Germinal center (tissue), 1 donor: ENCODE measurements around the gene ASB6.
"Not testable (repeated sequence)": the region's sequence is repeated elsewhere in the genome, so short reads cannot be mapped to it uniquely, and the experiment has no call there.

Source experiments
- DNase-seq: peaks from one replicate; pipeline ENCODE4 v3.0.0; 2012; ENCODE audit warnings: mixed read lengths, low spot score

ASB6 gene

DNA sequence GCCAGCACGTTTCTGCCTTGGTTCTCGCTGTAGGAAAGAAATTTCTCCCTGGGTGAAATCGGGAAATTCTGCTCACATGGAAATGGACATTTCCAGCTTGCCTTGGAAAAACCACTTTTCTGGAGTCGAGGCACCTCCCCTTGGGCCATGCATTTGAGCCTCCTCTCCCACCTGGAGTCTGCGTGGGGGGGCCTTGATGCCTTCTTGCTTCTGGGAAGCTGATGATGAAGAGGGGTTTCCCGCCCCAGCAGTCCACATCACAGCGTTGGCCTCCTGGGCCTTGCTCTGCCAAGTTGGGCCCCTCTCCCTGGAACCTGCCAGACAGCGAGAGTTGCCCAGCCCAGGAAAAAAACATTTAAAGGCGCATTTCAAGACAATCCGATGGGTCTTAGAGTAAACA is 1.8 kb upstream of the ASB6 start:
- no peak for DNase-seq

DNA sequence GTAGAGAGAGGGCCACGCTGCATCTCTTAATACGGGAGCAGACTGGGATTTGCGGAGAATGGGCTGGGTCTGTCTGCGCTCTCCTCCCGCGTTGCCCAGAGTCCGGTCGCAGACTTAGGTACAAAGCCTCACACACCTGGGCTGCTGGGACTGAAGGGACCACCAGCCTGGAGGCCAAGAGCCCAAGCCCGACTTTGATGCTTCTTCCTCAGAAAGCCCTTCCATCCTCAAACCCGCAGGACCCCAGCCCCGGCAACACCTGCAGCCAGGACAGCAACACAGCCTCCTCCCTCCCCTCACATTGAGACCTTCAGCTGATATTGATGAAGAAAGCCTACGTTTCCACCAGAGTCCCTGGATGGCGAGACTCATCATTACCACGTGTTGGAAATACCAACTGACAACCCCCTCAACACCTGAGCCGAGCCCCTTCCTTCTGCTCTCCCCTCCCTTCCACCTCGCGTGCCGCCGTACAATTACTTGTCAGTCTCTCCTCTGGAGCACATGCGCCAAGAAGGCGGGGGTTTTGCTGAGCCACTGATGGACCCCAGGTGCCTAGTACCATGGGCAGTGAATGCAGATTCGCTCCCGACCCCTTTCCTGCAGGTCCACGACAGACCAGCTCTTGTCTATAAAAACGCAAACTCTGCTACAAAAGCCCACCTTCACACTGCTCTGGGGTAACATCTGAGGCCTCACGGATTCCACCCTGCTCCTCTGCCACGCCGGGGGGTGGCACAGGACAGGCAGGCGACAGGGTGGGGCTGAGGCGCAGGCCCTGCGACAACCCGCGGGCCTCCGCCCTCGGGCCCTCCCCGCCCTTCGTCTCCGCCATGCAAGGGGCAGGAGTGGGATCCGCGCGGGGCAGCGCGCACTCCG is 841 bp downstream of the ASB6 start:
- DNase-seq = no peak

DNA sequence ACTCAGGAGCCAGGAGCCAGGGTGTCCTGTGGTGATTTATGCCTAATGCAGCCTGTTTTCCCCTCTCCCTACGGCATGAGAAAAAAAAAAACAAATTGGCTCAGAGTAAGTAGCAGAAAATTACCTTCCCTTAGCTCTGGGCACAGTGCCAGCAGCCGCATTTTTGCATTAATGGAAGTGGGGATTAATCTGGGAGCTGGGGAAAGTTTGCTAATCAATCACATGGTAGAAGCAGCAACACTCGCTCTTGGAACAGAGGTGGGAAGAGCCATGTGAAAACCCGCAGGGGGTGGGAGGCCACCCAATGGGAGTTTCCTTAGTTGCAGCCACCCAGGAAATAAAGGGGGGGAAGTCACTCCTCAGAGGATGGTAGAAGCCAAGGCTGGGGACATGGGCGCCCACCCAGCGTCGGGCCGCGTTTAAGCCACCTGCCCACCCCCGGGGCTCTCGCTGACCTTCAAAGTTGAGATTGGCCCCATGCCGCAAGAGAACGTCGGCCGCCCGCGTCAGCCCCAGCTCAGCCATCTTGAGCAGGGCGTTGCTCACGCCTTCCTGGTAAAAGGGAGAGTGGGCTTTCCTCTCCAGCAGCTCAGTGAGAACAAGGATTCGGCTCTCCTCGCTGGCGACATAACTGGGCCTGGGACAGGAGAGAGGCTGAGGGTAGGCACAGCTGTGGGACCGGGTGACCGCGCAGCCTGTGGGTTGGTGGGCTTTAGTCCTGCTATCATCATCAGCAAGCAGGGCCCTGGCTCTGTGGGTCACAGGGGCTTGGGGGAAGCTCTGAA is 1.7 kb downstream of the ASB6 start:
- no peak for DNase-seq

GRCh38 chr9:129639756-129640085 is 2.2 kb downstream of the ASB6 start:
- DNase-seq = no peak

GRCh38 chr9:129639034-129639630 is 2.8 kb downstream of the ASB6 start:
- no peak for DNase-seq

GRCh38 chr9:129637673-129638439 is 4.1 kb downstream of the ASB6 start:
- DNase-seq = no peak

DNA sequence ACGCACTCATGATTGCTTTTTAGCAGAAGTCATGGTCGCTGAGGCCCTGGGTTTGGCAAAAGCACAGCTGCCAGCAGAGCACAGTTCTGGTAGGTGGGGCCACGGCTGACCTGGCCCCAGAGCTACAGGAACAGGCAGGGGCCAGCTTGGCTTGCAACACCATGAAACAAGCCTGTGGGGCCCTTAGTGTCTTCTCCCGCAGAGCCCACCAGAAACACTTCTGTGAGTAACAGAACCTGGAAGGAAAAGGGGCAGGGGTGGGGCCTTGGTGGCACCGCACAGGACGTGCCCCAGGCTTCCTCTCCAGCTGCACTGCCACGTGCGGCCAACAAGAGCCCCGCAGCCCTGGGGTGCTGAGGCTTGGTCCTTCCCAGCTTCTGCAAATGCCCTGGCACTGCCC is 4.8 kb downstream of the ASB6 start:
- DNase-seq = no peak

- DNase-seq = not testable (repeated sequence)
These were observed 5.6 kb downstream of the ASB6 start for GRCh38 chr9:129636343-129636742.

GRCh38 chr9:129635099-129636065 is 6.6 kb downstream of the ASB6 start:
- no peak for DNase-seq

- DNase-seq = no peak
These were observed 8.1 kb downstream of the ASB6 start for GRCh38 chr9:129633848-129634247.

- no peak for DNase-seq
These were observed 8.7 kb downstream of the ASB6 start for GRCh38 chr9:129633207-129633606.

DNA sequence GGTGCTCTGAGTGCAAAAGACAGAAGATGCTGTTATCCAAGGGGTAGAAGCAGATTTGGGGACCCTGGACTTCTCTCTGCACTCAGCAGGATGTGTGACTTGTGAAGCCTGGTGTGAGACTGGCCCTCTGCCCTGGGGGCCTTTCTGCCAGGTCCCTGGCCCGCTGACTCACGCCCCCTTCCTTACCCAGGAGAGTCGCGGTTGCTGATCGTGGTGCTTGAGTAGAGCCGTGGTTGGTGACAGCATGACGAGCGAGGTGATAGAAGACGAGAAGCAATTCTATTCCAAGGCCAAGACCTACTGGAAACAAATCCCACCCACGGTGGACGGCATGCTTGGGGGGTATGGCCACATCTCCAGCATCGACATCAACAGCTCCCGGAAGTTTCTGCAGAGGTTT is 9.5 kb downstream of the ASB6 start:
- DNase-seq = no peak

GRCh38 chr9:129631674-129632129 is 10.2 kb downstream of the ASB6 start:
- no peak for DNase-seq

GRCh38 chr9:129630967-129631673 is 10.8 kb downstream of the ASB6 start:
- no peak for DNase-seq

- no peak for DNase-seq
These were observed 12.6 kb downstream of the ASB6 start for GRCh38 chr9:129629251-129629820.

DNA sequence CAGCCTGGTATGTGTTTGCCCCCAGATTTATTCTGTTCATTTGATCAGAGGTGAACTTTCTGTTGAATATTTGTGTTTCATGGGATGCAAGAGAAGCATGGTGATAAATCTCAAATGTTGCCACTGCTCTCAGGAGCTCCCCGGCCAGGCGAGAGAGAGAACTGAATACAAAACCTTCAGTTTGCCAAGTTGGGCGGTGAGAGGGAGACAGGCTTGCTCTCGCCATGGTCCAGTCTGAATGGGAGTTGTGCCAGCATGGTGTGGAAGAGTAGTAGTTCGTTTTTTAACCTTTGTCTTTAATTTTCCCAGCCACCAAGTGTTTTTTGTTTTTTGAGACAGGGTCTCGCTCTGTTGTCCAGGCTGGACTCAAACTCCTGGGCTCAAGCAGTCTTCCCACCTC is 13.2 kb downstream of the ASB6 start:
- DNase-seq = no peak

DNA sequence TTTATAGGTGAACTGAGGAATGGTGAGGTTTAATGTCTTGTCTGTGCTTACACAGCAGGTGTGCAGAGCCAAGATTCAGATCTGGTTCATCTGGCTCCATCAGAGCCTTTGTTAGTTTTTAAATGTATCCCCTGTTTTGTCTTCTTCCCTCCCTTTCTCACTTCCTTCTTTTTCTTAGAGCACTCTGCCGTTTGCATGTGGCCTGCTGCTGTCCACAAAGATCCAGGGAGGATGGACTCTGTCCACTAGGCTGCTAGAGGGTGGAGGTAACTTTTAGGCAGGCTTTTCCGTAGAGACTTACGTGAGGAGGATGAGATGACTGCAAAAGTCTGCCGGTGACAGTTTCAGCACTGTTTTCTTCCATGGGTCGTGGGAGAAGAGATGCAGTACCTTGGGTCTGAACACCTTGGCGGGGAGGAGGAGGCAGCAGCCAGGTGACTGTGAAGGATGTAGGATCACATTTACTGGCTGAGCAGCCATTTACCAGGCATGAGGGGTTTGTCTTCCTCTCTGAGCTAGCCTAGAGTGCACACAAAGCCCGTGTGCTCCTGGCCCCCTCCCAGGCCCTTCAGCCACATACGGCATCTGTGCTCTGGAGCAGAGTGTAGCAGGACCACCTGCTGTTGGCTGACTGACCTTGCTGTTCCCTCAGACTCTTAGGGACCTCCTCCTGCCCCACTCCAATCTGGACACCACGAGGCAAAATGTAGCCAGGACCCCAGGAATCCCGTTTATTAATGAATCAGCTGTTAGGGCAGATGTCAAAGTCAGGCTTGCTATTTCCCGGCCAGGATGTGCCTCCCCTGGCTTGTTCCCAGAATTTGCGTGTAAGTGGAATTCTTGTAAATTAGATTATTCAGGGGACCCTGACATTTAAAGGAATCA is 14.2 kb downstream of the ASB6 start:
- DNase-seq = no peak

DNA sequence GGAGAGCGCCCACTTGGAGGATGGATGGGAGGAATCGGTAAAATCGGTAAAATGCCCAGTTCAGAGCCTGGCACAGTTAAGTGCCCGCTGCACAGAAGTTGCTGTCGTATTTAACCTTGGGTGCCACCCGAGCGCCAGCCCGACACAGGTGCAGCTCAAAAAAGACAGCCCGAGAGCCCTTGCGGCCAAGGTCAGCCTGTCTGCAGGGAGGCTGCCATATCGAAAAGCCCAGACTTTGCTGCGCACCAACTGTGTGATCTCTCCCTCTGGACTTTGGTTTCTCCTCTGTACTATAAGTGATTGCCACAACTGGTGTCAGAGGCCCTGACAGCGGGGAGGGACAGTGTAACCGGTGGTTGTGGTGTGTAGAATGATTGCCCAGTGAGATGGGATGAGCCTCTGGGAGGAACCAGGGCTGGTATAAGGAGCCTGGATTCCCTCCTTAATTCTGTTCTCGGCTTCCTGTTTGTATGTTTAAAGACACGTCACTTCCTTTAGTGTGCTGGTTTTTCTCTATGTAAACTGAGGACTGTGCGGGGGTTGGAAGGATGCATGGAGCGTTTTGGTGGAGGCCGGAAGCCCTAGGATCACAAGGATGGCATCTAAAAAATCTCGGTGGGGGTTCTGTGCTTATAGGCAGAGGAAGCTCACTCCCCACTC is 15.2 kb downstream of the ASB6 start:
- peak; percentile 50 for DNase-seq
